NCI-H1048 (cell line): ENCODE results near the gene RAB11FIP4.
A peak's percentile ranks its signal among the peaks of the same experiment; 100 is the strongest.

Experiments
- DNase-seq: peaks from one replicate; lab custom pipeline; 2025; lab: John Stamatoyannopoulos, UW

RAB11FIP4 gene

DNA sequence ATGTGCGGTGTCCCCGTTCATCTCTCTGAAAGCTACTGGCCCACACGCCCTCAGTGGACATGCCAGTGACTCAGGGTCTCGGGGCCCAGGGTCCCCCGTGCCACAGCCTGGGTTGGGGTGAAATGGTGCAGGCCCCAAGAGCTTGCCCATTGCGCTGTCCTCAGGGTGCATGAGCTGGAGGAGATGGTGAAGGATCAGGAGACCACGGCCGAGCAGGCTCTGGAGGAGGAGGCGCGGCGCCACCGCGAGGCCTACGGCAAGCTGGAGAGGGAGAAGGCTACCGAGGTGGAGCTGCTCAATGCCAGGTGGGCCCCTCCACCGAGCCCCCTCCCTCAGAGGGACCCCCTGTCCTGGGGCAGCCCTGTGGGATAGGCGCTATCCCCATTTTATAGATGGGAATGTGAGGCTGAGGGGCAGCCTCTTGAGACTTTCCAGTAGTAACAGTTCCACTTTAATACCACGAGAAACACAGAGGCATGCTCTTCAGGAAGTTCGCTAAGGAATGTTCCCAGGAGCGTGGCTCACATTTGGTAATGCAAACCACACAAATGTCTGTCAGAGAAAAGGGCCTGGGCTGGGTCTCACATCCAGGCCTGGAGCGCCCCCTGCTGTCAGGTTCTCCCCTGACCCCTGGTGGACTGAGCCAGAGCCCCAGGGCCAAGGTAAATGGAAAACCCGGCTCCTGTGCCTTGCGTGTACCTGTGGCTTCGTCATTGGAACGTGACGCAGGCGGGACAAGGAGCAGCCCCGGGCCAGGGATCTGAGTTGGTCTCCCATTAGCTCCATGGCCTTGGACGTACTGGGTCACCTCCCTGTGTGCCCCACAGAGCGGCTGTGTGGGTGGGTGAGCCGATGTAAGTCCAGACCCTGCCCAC, 133.7 kb downstream of the RAB11FIP4 start:
- peak; percentile 75 for DNase-seq

- no peak for DNase-seq
Measured at GRCh38 chr17:31525801-31526549, 134.5 kb downstream of the RAB11FIP4 start.

- DNase-seq, result no peak
Measured at GRCh38 chr17:31527606-31528005, 136.1 kb downstream of the RAB11FIP4 start.

- DNase-seq, result no peak
Measured at GRCh38 chr17:31528291-31528874, 136.9 kb downstream of the RAB11FIP4 start.

- no peak for DNase-seq
Measured at GRCh38 chr17:31529841-31530251, 138.4 kb downstream of the RAB11FIP4 start.

DNA sequence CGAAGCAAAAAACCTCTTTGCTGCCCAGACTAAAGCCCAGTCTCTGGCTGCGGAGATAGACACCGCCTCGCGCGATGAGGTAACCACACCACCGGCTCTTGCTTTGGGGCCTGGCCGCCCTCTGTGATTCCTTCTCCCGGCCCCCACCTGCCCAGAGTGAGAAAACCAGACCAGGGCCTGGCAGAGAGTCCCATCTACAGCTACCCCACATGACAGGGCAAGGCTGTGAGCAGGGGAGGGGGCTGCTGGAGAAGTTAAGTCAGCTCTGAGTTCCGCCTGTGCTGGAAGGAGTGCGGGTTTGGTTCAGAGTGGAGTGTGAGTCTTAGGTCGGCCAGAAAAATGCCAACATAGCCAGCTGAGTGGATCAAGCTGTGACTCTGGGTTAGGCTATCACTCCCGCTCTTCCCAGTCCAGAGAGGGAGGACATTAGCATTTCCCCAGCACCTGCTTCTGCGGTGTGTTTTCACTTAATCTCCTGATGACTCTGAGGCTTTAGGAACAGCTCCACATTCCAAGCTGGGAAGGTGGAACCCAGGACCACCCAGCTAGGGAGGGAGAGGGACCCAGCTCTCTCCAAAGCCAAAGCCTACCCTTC, 139.0 kb downstream of the RAB11FIP4 start:
- no peak for DNase-seq

DNA sequence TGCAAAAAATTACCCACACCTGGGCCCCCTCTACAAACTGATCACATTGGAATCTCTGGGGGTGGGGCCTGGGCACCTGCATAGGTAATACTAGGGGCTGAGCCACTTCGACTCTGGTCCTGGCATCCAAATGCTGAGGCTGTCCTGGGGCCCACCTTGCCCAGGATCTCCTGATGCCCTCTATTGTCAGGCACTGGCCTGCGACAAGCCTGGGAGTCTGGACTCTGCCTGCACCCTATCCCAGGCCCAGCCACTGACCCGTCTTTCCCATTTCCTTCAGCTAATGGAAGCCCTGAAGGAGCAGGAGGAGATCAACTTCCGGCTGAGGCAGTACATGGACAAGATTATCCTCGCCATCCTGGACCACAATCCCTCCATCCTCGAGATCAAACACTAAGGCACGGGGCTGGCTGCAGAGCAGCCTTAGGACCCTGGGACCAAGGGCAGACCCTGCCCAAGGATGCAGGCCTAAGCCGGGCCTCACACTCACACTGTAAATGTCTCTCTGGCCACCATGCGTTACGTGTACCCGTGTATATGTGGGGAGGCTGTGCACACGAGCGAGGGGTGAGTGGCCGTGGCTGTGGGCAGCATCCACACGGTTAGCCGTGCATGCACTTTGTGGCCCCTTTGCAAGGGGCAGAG, 140.0 kb downstream of the RAB11FIP4 start:
- DNase-seq, result no peak

- DNase-seq, result no peak
Measured at GRCh38 chr17:31532081-31532480, 140.6 kb downstream of the RAB11FIP4 start.

DNA sequence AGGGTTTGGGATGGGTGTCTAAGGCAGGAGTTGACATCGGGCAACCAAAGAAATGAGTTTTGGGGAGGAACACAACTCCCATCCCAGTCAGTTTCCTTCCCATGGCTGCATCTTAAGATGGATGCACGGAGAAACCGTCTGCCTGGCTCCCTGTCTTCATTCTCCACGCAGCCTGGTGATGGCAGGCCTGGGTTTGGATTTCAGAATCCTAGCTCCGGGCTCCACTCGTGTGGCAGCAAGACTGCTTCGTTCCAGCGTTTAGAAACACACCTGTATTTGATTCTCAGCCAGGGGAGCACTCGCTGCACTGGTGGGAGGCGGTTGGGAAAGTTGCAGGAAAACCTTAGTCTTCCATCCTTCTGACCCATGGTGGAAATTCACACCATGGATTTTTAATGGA, 141.1 kb downstream of the RAB11FIP4 start:
- DNase-seq, result no peak

DNA sequence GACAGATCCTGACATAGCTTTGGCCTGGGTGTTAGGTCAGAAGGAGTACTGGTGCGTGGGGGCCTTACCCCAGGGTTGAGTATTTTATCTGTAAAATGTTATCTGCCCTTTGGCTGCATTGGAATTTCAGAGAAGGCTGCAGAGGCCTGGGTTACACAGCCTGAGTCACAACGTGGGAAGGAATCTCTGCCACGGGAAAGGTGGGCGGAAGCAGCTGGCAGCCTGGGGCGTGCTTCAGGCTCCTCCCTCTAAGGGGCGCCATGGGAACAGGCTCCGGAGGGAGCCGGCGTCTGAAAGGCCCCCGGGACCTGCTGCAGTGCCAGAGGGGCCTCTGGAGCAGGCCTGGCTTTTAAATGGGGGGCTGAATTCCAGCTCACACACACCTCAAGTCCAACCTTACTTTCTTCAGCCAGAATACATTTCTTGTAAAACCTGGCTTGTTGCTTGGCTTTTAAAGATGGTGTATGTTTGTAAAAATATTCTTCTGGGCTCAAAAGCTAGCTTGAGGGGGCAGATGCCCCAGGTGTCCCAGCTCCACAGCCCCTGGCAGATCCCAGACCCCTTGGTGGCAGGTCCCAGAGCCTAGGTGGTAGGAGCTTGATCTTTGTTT, 142.2 kb downstream of the RAB11FIP4 start:
- DNase-seq, result no peak

DNA sequence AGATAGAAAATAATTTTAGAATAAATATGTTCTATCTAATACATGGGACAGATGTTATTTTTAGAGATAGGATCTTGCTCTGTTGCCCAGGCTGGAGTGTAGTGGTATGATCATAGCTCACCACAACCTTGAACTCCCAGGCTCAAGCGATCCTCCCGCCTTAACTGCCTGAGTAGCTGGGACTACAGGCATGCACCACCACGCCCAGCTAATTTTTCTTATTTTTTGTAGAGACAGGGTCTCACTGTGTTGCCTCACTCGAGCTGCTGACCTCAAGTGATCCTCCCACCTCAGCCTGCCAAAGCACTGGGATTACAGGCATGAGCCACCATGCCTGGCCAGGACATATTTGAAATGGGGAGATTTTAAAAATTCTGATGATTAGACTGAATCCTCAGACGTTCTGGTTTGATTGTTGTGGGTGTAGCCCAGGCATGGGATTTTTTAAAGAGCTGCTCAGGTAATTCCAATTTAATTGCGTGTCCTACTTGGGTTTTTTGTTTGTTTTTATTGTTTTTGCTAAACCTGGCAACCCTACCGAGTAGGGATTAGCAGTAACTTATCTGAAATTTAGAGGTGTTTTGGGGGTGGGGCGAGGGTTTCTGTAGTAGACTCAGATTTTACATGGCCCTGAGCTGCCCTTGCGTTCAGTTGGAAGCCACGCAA, 142.9 kb downstream of the RAB11FIP4 start:
- no peak for DNase-seq

GRCh38 chr17:31535581-31535981, 144.1 kb downstream of the RAB11FIP4 start:
- DNase-seq, result no peak

DNA sequence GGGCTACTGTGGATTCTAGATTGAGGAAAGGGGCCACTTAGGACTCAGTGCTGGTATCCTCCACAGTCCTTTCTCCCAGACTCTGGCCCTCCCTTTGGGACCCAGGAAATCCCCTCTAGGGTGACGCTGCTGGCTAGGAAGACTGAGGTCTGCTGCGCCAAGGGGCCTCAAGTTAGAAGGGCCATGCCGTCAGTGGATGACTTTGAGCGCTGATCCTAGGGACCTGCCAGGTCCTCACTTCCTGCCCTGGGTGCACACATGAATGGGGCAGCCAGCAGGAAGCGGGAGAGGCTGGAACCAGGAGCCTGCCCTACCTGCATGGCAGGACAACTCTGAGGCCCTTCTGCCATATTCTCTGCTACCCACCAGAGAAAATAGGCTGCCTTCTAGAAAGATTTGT, 145.0 kb downstream of the RAB11FIP4 start:
- DNase-seq, result no peak

DNA sequence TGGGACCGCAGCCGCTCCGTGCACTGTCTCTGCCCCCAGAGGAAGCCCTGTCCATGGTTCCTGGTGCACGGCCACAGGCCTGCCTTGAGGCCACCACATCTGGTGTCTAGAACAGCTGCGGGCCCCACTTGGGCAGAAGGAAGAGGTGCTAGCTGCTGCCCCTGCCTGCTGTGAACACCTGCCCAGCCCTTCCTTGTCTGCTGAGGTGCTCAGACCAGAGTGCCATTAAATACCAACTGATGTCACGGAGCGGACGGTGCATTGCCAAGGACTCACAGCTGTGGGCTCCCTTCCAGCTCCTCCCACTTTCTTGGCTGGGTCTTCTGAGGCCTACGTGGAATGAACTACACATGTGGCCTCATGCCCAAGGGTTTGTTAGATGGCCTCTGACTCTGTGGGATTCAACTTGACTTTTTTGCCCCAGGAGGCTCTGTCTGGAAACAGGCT, 146.1 kb downstream of the RAB11FIP4 start:
- no peak for DNase-seq

GRCh38 chr17:31538080-31538762, 146.7 kb downstream of the RAB11FIP4 start:
- DNase-seq, result no peak

DNA sequence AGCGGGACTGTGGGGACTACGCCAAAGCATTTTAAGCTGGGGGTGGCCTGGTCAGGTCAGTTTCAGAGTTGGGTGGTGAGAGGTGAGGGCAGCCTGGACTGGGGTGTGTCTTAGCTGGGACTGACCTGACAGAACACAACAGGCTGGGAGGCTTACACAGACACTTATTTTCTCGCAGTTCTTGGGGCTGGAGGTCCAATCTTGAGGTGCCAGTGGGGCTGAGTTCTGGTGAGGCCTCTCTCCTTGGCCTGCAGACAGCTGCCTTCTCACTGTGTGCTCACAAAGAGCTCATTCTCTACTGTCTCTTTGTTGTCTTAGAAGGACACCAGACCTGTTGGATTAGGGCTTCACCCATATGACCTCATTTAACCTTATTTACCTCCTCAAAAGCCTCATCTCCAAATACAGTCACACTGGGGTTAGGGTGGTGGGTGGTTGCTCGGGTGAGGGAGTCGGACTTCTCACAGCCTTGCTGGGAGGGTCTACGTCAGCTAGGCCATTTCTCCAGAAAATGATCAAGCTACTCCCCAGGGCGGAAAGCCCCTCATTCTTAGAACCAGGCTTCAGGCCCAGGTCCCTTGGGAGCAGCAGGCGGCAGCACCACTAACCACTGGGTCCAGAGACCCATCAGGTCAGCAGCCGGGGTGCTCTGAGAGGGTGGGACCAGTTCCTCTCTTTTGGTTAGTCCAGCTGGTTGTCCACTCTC, 149.3 kb downstream of the RAB11FIP4 start:
- no peak for DNase-seq

DNA sequence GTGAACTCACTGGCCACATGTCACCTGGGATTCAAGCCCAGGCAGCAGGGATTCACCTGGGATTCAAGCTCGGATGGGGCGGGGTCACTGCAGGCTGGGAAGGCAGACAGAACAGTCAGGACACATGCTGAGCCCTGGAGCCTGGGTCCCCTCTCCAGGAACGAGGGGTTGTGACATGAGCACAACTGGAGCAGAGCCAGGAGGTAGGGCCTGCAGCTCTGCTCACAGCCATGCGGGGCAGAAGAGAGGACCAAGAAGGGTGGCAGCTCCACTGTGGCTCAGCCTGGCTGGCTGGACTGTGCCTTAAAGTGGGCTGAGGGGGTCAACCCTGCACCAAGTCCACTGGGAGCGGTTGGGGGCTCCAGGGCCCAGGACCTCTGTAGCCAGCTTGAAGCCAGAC, 150.1 kb downstream of the RAB11FIP4 start:
- DNase-seq, result no peak

GRCh38 chr17:31544186-31544585, 152.7 kb downstream of the RAB11FIP4 start:
- DNase-seq, result no peak

- DNase-seq, result no peak
Measured at GRCh38 chr17:31546650-31547049, 155.2 kb downstream of the RAB11FIP4 start.

GRCh38 chr17:31548709-31549108, 157.2 kb downstream of the RAB11FIP4 start:
- no peak for DNase-seq
